GM04504 (cell line): ENCODE data around the gene DEPDC7.

ENCODE experiments used
- DNase-seq: peaks from one replicate; pipeline ENCODE4 v3.0.0-alpha.2; 2012; ENCODE audit warnings: low read depth

Gene DEPDC7

GRCh38 chr11:33060271-33060670 is 44.6 kb downstream of the DEPDC7 start:
- no peak for DNase-seq

- no peak for DNase-seq
These were observed 46.5 kb downstream of the DEPDC7 start for GRCh38 chr11:33062137-33062536.

- DNase-seq = no peak
These were observed 47.7 kb downstream of the DEPDC7 start for GRCh38 chr11:33063326-33063881.

- DNase-seq = no peak
These were observed 48.6 kb downstream of the DEPDC7 start for GRCh38 chr11:33064033-33064825.

- DNase-seq = no peak
These were observed 49.2 kb downstream of the DEPDC7 start for GRCh38 chr11:33064866-33065265.

GRCh38 chr11:33065445-33066178 is 49.9 kb downstream of the DEPDC7 start:
- DNase-seq = no peak

GRCh38 chr11:33067294-33067693 is 51.6 kb downstream of the DEPDC7 start:
- DNase-seq = no peak

GRCh38 chr11:33068611-33069340 is 53.1 kb downstream of the DEPDC7 start:
- DNase-seq = no peak

- DNase-seq = no peak
These were observed 56.8 kb downstream of the DEPDC7 start for GRCh38 chr11:33072465-33072864.
